Right lung (tissue), 5 donors: Measurements from ENCODE around the gene LCNL1. TPM values are rescaled to one million over a fixed set of nuclear protein-coding genes. Genes with fewer than 3 reads are reported as not detected.

Experiments used
- DNase-seq, 2 donors: peaks; one replicate each; pipeline ENCODE4 v3.0.0-alpha.2; 2013
- polyA plus RNA-seq, 5 donors: library from polyadenylated mRNA; unstranded; fragments of 120-200 nt; gene quantifications; one replicate each; pipeline versions ENCODE4 v1.2.1 to v1.2.3, GENCODE V29; 2013; ENCODE audit warnings: inconsistent platforms in 1 of 5, low replicate concordance in 1 of 5; ENCODE audit not compliant: insufficient read length in 5 of 5, insufficient read depth in 1 of 5

Gene LCNL1
- polyA plus RNA-seq, 5 donors = 0.59 to 1.9 (median 0.89) TPM

- no peak for DNase-seq
Measured at GRCh38 chr9:136973618-136974617, 8.9 kb upstream of the LCNL1 start.

DNA sequence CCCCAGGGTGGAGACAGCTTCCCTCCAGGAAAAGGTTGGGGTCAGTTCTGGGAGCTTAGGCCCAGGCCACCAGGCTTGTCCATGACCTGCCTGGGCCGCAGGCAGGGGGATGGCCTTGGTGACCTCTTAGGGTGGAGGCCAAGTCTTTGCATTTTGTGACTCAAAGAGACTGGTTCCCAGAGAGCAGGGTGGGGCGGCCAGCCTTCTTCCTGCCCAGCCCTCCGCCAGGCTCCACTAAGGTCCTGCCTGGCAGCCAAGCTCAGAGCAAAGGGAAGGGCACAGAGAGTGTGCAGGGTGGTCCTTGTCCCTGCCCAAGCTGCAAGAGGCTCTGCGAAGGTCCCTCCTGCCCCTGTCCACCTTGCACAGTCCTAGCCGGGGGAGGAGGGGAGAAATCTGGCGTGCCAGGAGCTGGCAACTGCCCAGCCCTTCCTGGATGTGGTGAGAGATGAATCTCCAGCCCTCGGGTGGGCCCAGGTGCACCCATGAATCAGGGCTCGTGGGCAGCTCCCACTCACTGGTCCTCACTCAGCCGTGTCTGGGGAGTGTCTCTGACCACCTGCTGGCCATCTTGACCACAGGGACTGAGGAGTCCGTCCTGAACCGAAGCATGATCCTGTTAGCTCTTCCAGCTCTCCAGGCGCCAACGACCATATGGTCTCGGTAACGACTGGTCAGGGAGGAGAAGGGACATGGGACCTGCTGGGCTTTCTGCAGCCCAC is 7.8 kb upstream of the LCNL1 start:
- DNase-seq = no peak

GRCh38 chr9:136975644-136976043 is 7.1 kb upstream of the LCNL1 start:
- DNase-seq = no peak

DNA sequence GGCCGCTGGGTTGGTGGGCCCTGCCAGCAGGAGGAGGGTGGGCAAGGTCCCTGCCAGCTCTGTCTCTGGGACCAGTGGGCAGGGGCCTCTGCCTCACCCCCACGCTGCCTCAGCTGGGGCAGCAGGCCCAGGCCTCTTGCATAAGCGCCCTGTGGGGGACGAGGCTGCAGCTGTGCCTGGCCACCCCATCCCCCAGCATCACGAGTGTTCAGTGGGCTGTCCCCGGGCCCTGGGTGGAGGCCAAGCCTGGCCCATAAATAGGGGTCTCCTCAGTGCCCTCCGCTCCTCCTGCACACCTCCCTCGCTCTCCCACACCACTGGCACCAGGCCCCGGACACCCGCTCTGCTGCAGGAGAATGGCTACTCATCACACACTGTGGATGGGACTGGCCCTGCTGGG is 5.6 kb upstream of the LCNL1 start, which contains the start of gene PTGDS:
Gene PTGDS (plus strand): TSS at position 282 of the 400 bp plus-strand sequence. CDS start 75 bp downstream, at position 357.
- peak; percentile 70 to 74 for DNase-seq

DNA sequence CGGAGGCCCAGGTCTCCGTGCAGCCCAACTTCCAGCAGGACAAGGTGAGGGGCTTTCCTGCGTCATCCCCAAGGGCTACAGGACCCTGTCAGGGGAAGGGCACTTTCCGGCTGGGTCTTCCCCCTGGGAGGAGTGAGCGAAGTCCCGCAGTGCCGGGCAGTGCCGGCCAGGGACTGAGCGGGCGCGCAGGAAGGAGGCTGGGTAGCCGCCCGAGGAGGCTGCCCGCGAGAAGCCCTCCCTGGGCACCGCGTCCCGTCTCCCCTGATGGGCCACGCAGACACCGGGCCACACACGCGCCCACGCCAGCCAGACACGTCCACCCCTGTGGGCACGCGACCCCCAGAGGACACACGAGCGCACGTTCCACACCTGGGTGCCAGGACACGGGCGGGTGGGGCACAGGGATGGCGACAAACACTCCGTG is 5.1 kb upstream of the LCNL1 start:
- no peak for DNase-seq

DNA sequence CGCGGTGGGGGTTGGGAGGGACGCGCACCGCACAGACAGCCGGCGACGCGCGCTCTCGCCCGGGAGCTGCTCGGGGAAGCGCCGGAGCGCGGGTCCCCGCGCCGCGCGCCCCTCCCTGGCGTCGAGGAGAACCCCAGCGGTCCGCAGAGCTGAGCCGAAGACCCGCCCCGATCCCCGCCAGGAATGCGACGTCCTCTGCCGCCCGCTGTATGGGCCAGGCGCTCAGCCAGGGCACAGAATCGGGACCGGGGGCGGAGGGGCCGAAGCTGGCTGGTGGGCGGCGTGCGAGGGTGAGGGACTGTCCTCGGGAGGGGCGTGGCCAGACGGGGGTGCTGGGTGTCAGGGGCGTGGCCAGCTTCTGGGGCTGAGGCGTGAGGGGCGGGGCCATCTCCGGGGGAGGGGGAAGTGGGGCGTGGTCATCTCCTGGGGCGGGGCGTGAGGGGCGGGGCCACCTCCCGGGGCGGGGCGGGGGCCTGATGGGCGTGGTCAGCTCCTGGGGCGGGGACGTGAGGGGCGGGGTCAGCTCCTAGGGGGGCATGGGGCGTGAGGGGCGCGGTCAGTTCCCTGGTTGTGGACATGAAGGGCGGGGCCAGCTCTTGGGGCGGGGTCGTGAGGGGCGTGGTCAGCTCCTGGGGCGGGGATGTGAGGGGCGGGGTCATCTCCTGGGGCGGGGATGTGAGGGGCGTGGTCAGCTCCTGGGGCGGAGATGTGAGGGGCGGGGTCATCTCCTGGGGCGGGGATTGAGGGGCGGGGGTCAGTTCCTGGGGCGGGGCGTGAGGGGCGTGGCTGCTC is 4.5 kb upstream of the LCNL1 start:
- DNase-seq = peak; percentile 65 to 67

- no peak for DNase-seq
Measured at GRCh38 chr9:136978865-136979544, 3.8 kb upstream of the LCNL1 start.

DNA sequence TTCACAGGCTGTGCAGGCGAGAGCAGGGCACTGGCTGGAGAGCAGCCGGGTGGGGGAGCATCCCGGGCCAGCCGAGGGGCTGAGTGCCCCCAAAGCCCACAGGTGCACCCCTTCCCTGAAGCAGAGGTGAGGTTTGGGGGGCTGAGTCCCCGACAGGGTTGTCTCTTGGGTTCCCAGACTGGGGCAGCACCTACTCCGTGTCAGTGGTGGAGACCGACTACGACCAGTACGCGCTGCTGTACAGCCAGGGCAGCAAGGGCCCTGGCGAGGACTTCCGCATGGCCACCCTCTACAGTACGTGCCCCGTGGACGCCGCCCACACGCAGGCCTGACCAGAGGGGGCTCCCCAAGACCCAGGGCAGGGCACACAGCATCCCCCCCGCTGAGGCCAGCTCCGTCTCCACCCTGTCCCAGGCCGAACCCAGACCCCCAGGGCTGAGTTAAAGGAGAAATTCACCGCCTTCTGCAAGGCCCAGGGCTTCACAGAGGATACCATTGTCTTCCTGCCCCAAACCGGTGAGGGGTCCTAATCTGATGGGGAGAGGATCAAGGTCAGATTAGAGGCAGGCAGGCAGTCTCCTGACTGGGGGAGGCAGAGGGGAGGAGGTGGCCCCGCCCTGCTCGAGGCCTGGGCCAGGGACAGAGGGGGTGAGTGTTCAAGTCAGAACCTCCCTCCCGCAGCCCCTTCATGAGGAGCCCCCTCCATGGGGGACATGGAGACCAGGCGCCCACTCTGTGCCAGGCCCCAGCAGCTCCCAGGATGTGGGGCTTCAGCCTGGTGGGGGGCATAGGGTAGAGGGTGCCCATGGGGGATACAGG is 2.8 kb upstream of the LCNL1 start:
- DNase-seq = no peak

GRCh38 chr9:136980669-136981478 is 1.9 kb upstream of the LCNL1 start:
- DNase-seq = no peak

DNA sequence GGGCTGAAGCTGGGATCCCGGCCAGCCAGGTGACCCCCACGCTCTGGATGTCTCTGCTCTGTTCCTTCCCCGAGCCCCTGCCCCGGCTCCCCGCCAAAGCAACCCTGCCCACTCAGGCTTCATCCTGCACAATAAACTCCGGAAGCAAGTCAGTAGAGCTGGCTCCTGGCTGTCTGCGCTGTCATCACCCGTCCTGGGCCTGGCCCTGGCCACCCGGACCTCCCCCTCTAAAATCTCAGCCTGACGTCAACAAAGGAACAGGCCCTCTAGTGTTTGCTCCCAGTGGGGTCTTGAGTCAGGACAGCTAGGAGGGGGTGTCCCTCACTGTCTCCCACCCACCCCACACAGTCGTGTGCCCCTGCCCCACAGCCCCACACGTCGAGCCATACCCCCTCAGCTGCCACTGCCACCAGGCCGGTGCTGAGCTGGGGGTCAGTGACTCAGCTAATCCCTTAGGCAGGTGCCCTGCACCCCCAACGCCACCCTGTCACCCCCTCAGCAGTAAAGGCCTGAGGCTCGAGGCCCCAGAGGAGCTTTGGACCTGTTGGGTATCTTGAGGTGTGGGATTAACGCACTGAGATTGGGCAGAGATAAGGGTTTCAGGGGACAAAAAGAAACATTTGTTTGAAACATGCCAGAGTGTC is 1.1 kb upstream of the LCNL1 start:
- DNase-seq = peak in 1 of 2 donors; percentile 29

GRCh38 chr9:136983167-136983566 is 374 bp downstream of the LCNL1 start:
- DNase-seq = no peak

- DNase-seq = no peak
Measured at GRCh38 chr9:136983656-136984314, 992 bp downstream of the LCNL1 start.

DNA sequence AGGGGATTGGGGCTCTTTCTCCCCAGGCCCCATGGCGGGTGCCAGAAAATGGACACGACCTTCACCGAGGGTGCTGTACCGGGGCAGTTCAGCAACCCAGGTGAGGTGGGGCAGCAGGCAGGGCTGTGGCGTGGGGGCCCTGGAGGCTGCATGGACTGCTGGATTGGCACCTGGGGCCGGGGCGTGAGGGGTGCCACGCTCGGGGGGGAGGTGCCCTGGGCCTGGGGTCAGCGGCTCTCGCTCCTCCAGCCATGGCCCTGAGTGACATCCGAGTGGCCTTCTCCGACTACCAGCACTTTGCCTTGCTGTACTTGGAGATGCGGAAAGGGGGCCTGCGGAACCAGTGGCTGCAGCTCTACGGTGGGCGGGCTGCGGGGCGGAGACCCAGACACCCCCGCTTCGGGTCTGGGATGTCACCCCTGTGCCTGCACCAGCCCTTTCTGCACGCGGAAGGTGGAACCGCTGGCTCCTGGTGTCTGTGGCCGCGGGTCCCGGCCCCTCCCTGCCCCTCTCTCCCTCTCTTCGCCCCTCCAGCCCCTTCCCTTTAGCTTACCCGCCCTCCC is 1.8 kb downstream of the LCNL1 start:
- no peak for DNase-seq

DNA sequence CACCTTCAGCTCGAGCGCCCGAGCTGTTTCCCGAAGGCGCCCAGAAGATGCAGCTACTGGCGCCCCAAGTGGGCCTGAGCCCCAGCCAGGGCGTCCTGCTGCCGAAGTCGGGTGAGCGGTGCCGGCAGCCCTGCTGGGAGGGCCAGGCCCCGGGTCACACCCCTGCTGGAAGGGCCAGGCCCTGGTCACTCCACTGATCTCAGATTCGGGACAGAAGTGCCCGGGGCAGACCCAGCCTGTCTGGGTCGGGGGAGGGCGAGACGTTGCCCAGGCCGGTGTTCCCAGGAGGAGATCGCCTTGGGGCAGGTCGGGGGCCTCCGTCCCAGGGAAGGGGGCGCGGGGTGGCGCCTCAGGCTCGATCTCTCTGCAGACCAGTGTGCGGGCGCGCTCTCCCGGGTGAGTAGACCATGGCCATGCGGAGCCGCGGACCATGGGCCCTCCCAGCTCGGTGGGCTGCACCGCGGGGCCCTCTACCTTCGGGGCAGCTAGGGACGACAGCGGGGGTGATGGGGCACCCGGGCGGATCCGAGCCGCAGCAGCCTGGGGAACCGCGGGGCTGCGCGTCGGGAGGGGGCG is 2.3 kb downstream of the LCNL1 start:
- DNase-seq = no peak

DNA sequence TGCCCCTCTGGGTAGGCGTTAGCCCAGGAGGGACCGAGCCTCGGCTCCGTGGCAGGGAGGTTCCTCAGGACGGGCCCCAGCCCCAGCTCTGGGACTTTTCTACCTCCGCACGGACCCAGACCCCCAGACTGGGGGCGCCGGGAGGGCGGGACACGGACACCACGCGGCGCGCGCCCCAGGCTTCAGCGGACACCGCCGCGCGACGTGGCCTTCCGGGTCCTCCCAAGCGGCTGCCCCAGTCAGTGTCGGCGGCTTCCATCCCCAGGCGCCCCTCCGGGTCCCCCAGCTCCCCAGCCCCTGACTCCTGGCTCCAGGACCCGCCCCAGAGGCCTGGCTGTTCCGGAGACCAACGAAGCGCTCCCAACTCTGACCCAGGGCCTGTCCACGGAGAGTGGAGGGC is 3.1 kb downstream of the LCNL1 start:
- DNase-seq = no peak

- DNase-seq = no peak
Measured at GRCh38 chr9:136988872-136989271, 6.1 kb downstream of the LCNL1 start.

DNA sequence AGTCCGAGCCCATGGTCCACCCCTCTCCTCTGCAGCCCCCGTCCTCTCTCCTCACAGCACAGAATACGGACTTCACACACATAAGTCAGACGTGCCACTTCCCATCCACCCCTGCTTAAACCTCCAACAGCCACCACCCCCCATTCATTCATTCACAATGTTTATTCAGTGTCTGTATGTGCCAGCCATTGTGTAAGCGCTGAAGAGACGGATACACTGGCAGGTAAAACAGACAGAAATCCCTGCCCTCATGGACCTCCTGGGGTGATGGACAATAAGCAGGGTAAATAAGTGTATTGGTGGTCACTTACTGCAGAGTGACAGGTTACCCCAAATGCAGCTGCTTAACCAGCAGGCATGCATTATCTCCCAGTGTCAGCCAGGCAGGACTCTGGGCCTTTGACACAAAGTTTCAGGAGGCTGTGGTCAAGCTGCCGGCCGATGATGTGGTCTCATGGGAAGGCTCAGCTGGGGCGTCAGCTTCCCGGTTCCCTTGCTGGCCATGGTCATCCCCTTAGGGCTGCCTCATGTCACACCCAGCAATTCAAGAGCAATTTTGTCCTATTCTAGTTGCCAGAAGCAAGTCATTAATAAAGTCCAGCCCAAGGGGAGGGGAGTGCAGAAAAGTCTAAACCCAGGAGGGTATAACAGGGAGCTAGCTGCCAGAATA is 7.6 kb downstream of the LCNL1 start:
- DNase-seq = no peak
